Activated CD4-positive, alpha-beta memory T cell treated with anti-CD3 and anti-CD28 coated beads for 36 hours (primary cell): ENCODE measurements around the gene PIEZO1. TPM values are rescaled to one million over a fixed set of nuclear protein-coding genes. Genes with fewer than 3 reads are reported as not detected.

Experiments used
- CTCF ChIA-PET: fragments of 350-600 bp; sonication (Branson Sonifier 250); formaldehyde crosslinking; loops from one replicate; lab custom pipeline; 2021; ENCODE audit warnings: antibody characterized with exemption, inconsistent platforms; lab: Charles Lee
- POLR2A ChIA-PET: fragments of 350-600 bp; sonication (Branson Sonifier 250); formaldehyde crosslinking; loops from one replicate; lab custom pipeline; 2021; ENCODE audit warnings: antibody characterized with exemption; lab: Charles Lee
- DNase-seq: peaks from one replicate; pipeline ENCODE4 v3.0.0-alpha.2; 2020
- H3K27ac Mint-ChIP-seq: one replicate; pipeline ENCODE4 v1.8.0; 2021; ENCODE audit warnings: mixed read lengths
- H3K27me3 Mint-ChIP-seq: one replicate; pipeline ENCODE4 v1.8.0; 2021; ENCODE audit warnings: mixed read lengths
- H3K36me3 Mint-ChIP-seq: one replicate; pipeline ENCODE4 v1.8.0; 2021; ENCODE audit warnings: mixed read lengths
- H3K4me1 Mint-ChIP-seq: one replicate; pipeline ENCODE4 v1.8.0; 2021; ENCODE audit warnings: low read depth, mixed read lengths
- H3K4me3 Mint-ChIP-seq: one replicate; pipeline ENCODE4 v1.8.0; 2021; ENCODE audit warnings: mild to moderate bottlenecking, mixed read lengths
- H3K9me3 Mint-ChIP-seq: one replicate; pipeline ENCODE4 v1.8.0; 2021; ENCODE audit warnings: mixed read lengths
- intact Hi-C: fragments of 100-400 bp; cut with micrococcal nuclease; formaldehyde crosslinking; loops from one replicate; pipeline ENCODE4 v1.15.1; 2023
- total RNA-seq, 2 experiments: library from RNA; stranded (reverse); gene quantifications; one replicate each; pipeline ENCODE4 v1.2.3, GENCODE V29; 2021

The PIEZO1 gene
- total RNA-seq, 2 experiments from 2014 or later: 221 to 234 TPM

DNA sequence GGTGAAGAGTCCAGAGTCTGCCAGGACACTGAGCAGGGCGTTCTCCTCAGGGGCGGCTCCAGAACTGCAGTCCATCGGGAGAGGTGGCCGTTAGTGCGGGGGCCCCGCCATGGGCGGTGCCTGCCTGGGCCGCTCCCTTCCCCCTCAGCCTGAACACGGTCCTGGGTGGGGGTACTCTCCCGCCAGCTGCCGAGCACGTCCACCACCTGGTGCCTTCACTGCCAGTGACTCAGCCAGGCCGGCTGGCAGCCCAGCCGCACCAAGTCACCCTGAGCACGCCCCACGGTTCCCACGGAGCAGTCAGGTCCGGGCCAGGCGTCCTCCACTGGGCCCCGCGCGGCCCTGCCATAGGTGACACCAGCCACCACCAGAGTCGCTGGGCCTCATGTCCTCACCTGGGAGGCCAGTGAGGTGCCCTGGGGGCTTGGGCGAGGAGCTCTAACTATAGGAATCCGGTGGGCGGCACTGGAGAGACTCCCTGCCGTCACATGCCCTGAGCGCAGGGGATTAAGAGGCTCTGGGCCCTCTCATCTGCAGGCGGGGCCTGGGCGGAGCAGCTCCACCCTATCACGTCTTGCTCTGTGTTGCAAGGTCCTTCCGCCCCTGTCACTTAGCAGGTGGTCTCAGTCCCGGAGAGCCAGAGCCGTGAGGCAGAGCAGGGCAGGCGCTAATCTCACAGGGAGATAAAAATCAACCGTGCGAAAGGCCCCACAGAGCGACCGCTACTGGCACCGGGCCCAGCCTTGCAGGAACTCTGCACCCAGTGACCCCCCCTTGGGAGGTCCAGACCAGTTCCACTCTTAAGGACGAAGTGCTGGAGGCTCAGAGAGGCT, 14.3 kb downstream of the PIEZO1 start:
- Mint-ChIP-seq H3K4me3 (no peak overlapping the region), H3K9me3 (no peaks in the 10 kb centered on the region), H3K27me3 (no peaks in the 10 kb centered on the region), H3K4me1 (peaks cover 51% of the 10 kb centered on the region), H3K36me3 (no peaks in the 10 kb centered on the region), H3K27ac (no peak overlapping the region)
- intact Hi-C loops: no loop called here
- DNase-seq: no peak
- ChIA-PET CTCF (interaction anchor here (1.1 kb wide), 1 partner anchor 25 kb away, joined by 4 read pairs; no protein-coding TSS in a partner anchor), POLR2A (interaction anchor here (0.8 kb wide), 1 partner anchor 11 kb away, joined by 3 read pairs; no protein-coding TSS in a partner anchor)

DNA sequence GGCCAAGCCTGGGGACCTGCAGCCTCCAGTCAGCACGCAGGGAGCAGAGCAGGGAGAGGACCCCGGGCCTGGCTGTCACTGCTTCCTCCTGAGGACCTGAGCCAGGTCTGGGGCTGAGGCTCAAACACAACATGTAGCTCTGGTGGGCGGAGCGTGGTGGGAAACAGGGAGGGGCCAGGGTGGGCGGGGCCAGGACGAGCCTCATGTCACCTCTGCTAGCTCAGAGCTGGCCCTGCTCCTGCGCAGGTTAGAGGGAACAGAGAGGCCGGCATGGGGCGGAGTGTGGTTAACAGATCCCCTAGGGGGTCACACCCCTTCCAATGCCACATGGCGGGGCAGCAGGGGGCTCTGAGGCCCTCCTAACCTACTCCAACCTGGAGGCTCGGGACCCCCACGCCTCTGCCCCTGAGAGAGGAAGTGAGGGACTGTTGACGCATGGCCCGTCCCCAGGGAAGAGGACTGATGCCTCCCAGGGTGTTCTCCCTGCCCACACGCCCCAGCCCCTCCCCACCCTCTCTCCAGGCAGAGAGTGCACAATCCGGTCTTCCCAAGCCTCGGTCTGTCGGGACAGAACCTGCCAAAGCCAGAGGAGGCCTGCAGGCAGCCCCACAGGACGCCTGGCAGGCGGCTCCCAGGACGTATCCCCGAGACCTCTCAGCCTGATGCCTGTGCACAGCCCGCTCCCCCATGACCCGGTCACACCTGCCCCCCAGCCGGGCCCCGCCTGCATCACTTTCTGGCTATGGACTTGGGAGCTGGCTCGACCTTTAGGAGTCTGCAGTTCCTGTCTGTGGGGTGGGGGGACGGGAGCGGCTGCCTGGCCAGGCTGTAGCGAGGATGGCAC, 15.2 kb downstream of the PIEZO1 start:
- intact Hi-C loops: no loop called here
- H3K36me3 Mint-ChIP-seq: no peaks in the 10 kb centered on the region
- H3K4me1 Mint-ChIP-seq: peaks cover 51% of the 10 kb centered on the region
- H3K4me3 Mint-ChIP-seq: no peak overlapping the region
- POLR2A ChIA-PET: interaction anchor here (0.8 kb wide), 1 partner anchor 10 kb away, joined by 3 read pairs; no protein-coding TSS in a partner anchor
- DNase-seq: peak; percentile 48
- H3K27ac Mint-ChIP-seq: no peak overlapping the region
- no peaks in the 10 kb centered on the region for H3K9me3 Mint-ChIP-seq
- CTCF ChIA-PET: interaction anchor here (0.6 to 1.4 kb wide), 4 partner anchors 24 to 32 kb away, joined by 3 to 7 read pairs (median 4); no protein-coding TSS in a partner anchor
- no peaks in the 10 kb centered on the region for H3K27me3 Mint-ChIP-seq

DNA sequence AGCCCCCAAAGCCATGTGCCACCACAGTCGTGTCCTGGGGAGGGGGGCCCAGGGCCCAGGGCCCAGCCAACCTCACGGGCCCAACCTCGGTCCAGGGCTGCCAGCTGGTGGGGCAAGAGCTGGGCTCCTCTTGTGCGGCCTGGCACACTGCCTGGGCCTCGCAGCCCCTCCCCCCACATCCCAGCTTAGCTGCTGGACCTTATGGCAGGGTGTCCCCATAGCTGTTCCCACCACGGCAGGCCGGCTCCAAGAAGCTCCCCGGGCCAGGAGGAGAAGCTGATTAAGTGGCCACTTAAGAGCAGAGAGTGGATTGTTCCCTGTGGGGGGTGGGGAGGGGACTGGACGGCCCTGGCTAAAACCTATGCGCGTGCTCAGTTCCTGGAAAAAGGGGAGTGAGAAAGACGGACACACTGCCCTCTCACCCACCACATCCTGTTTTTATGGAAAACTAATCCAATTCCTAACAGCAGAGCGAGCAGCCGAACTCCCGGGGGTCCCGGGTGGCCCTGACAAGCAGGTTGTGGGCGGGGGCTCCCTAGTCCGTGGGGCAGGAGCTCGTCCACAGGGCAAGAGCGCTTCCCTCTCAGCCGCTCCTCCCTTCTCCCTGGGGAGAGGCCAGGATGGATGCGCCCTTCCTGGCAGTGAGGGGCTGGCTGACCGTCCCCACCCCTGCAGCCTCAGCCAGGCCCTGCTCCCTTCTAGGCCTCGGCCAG, 16.8 kb downstream of the PIEZO1 start:
- no peak for DNase-seq
- H3K4me3 Mint-ChIP-seq: no peak overlapping the region
- ChIA-PET CTCF (interaction anchor here (3.0 kb wide), 1 partner anchor 31 kb away, joined by 23 read pairs; no protein-coding TSS in a partner anchor), POLR2A (no interaction called here)
- intact Hi-C loops: no loop called here
- no peaks in the 10 kb centered on the region for H3K36me3 Mint-ChIP-seq
- no peaks in the 10 kb centered on the region for H3K27me3 Mint-ChIP-seq
- no peaks in the 10 kb centered on the region for H3K9me3 Mint-ChIP-seq
- H3K27ac Mint-ChIP-seq: no peak overlapping the region
- peaks cover 43% of the 10 kb centered on the region for H3K4me1 Mint-ChIP-seq

DNA sequence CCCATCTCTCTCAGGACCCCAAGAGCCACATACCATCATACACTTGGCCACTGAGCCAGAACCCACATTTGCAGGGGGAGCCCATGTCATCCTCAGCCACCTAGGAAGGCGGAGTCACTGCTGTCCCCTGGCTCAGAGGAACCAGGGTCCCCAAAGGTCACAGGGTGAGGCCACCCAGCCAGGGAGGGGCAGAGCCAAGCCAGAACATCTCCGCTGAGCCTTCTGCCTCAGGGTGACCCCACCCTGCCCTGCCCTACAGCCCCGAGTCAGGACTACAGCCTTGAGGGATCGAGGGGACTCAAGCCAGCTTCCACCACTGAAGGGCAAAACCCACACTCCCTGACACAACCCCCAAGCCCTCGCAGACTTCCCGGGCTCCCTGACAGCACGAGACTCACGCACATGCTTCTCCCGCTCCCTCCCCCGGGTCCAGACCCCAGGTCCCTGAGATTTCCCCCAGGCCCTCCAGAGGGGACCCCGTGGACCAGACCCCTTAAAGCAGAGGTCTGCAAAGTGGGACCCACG, 17.4 kb downstream of the PIEZO1 start:
- ChIA-PET CTCF (interaction anchor here (3.0 kb wide), 1 partner anchor 30 kb away, joined by 23 read pairs; no protein-coding TSS in a partner anchor), POLR2A (interaction anchor here (0.6 to 1.1 kb wide), 2 partner anchors 19 to 89 kb away, joined by 3 to 4 read pairs; partner anchors contain the start of genes GALNS and TRAPPC2L)
- DNase-seq: no peak
- intact Hi-C loops: no loop called here
- Mint-ChIP-seq H3K9me3 (no peaks in the 10 kb centered on the region), H3K4me1 (peaks cover 40% of the 10 kb centered on the region), H3K27me3 (no peaks in the 10 kb centered on the region), H3K36me3 (no peaks in the 10 kb centered on the region), H3K4me3 (no peak overlapping the region), H3K27ac (peak overlapping the region; percentile 6)

DNA sequence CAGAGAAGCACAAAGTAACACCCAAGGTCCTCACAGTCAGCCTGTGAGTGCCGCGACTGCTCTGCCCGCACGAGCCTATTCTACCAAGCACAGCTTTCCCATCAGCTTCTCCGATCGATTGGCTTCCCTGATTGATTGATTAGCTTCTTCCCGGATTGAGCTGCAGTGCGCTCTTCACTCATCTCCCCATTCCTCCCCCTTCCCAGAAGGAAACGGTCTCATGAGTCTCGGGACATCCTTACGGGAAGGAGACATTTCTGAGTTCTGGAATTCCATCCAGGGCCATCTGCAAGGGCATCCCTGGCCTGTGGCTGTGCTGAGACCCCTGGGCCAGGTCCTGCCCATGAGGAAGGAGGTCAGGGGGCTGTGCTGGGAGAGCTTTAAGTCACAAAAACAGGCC, 18.0 kb downstream of the PIEZO1 start:
- H3K4me3 Mint-ChIP-seq: no peak overlapping the region
- ChIA-PET POLR2A (interaction anchor here (0.6 to 1.1 kb wide), 2 partner anchors 19 to 90 kb away, joined by 3 to 4 read pairs; partner anchors contain the start of genes GALNS and TRAPPC2L), CTCF (interaction anchor here (0.8 to 3.0 kb wide), 4 partner anchors 13 to 33 kb away, joined by 3 to 23 read pairs (median 5); no protein-coding TSS in a partner anchor)
- H3K27me3 Mint-ChIP-seq: no peaks in the 10 kb centered on the region
- no peaks in the 10 kb centered on the region for H3K36me3 Mint-ChIP-seq
- H3K4me1 Mint-ChIP-seq: peaks cover 40% of the 10 kb centered on the region
- H3K27ac Mint-ChIP-seq: peak overlapping the region; percentile 6
- DNase-seq: no peak
- intact Hi-C loops: no loop called here
- no peaks in the 10 kb centered on the region for H3K9me3 Mint-ChIP-seq

DNA sequence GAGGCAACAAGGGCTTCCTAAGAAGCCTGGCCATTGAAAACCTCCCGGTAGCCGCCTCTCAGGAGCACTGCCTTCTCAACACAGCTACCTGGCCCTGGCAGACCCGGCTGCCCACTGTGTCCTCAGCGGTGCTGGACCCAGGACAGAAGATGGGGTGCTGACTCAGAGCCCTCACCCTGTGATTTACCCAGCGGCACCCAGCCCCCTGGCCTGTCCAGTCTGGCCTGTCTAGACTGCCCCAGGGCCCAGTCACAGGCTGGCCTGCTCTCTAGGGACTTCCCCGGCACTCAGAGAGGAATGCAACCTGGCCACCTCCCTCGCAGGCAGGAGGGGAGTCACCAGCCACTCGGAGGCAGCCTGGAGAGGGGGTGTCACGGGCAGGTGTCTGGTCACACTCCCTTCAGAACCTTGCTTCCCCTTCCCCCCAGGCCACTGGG, 20.1 kb downstream of the PIEZO1 start:
- no peaks in the 10 kb centered on the region for H3K27me3 Mint-ChIP-seq
- intact Hi-C loops: no loop called here
- POLR2A ChIA-PET: no interaction called here
- DNase-seq: no peak
- H3K4me3 Mint-ChIP-seq: no peak overlapping the region
- CTCF ChIA-PET: interaction anchor here (1.1 to 2.0 kb wide), 3 partner anchors 15 to 50 kb away, joined by 3 to 8 read pairs (median 7); no protein-coding TSS in a partner anchor
- no peaks in the 10 kb centered on the region for H3K36me3 Mint-ChIP-seq
- H3K27ac Mint-ChIP-seq: no peak overlapping the region
- H3K4me1 Mint-ChIP-seq: peaks cover 39% of the 10 kb centered on the region
- H3K9me3 Mint-ChIP-seq: no peaks in the 10 kb centered on the region

DNA sequence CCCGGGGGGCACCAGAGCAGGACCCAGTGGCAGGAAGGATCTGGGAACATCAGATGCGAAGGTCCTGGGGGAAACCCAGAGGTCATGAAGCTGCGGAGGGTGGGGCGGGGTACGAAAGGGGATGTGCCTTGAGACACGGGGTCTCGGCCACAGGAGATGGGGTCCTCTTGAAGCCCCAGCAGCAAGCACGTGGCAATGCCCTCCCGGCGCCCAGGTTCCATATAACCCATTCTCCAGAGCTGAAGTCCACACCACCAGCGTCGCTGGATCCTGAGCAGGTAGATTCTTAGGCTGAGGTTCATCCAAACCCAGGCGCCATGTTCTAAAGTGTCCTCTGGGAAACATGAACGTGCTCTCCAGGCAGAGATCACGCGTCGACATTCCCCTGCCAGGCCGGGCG, 20.9 kb downstream of the PIEZO1 start:
- ChIA-PET CTCF (interaction anchor here (1.4 to 1.9 kb wide), 3 partner anchors 16 to 27 kb away, joined by 3 to 8 read pairs (median 7); partner anchors contain the start of gene PIEZO1), POLR2A (interaction anchor here (0.8 kb wide), 1 partner anchor 10 kb away, joined by 3 read pairs; no protein-coding TSS in a partner anchor)
- intact Hi-C loops: no loop called here
- no peak for DNase-seq
- H3K27ac Mint-ChIP-seq: no peak overlapping the region
- H3K4me1 Mint-ChIP-seq: peaks cover 42% of the 10 kb centered on the region
- H3K9me3 Mint-ChIP-seq: no peaks in the 10 kb centered on the region
- H3K4me3 Mint-ChIP-seq: no peak overlapping the region
- H3K27me3 Mint-ChIP-seq: no peaks in the 10 kb centered on the region
- H3K36me3 Mint-ChIP-seq: no peaks in the 10 kb centered on the region

DNA sequence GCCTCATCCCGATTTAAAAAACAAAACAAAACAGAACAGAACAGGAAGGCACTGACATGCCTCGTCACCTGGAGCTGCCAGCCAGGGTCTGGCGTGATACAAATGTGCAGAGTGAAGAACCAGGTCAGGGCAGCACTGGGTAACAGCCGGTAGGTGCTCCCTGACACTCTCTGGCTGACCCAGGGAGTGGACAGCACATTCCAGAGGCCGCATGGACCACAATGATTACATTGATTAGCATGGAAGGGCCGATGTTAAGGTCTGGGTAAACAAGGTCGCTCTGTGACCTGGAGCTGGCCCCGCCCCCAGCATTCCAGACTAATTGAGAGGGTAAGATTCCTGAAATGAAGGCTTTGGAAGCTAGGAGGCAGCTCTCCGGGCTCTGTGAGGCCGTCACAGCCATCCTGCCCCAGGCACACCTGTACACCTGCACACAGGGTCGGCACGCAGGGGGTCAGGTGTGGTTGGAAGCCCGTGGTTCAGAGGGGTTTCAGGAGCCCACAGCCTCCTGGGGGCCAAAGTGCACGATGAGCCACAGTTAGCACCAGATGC, 21.4 kb downstream of the PIEZO1 start:
- Mint-ChIP-seq H3K4me3 (no peak overlapping the region), H3K9me3 (no peaks in the 10 kb centered on the region), H3K27ac (no peak overlapping the region), H3K36me3 (no peaks in the 10 kb centered on the region), H3K4me1 (peaks cover 45% of the 10 kb centered on the region), H3K27me3 (no peaks in the 10 kb centered on the region)
- ChIA-PET POLR2A (interaction anchor here (0.8 to 1.4 kb wide), 2 partner anchors 10 to 39 kb away, joined by 3 to 4 read pairs; partner anchors contain the start of gene CDT1), CTCF (interaction anchor here (1.4 to 1.9 kb wide), 3 partner anchors 17 to 27 kb away, joined by 3 to 8 read pairs (median 7); partner anchors contain the start of gene PIEZO1)
- no peak for DNase-seq
- intact Hi-C loops: no loop called here

DNA sequence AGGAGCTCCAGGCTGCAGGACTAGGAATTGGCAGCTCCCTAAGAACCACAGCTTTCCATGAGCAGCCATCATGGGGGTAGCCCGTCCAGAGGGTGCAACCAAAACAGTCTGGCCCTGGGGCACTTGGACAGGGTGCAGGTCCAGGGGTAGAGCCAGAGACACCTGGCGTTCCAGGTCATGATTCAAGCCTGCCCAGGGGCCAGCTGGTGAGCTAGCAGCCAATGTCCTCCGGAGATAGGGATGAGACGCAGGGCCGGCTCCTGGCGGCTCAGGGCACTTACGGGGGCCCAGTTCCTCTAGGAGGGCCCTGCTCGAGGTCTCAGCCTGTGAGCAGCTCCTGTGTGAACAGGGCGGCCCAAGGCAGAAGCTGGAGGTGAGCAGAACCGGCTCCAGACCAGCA, 22.1 kb downstream of the PIEZO1 start:
- Mint-ChIP-seq H3K27ac (no peak overlapping the region), H3K4me3 (no peak overlapping the region), H3K9me3 (no peaks in the 10 kb centered on the region), H3K27me3 (no peaks in the 10 kb centered on the region), H3K4me1 (peaks cover 50% of the 10 kb centered on the region), H3K36me3 (no peaks in the 10 kb centered on the region)
- intact Hi-C loops: no loop called here
- ChIA-PET CTCF (interaction anchor here (1.2 to 1.9 kb wide), 3 partner anchors 17 to 25 kb away, joined by 3 to 7 read pairs (median 4); partner anchors contain the start of gene PIEZO1), POLR2A (interaction anchor here (0.7 to 1.4 kb wide), 2 partner anchors 18 to 40 kb away, joined by 3 to 4 read pairs; partner anchors contain the start of gene CDT1)
- no peak for DNase-seq

DNA sequence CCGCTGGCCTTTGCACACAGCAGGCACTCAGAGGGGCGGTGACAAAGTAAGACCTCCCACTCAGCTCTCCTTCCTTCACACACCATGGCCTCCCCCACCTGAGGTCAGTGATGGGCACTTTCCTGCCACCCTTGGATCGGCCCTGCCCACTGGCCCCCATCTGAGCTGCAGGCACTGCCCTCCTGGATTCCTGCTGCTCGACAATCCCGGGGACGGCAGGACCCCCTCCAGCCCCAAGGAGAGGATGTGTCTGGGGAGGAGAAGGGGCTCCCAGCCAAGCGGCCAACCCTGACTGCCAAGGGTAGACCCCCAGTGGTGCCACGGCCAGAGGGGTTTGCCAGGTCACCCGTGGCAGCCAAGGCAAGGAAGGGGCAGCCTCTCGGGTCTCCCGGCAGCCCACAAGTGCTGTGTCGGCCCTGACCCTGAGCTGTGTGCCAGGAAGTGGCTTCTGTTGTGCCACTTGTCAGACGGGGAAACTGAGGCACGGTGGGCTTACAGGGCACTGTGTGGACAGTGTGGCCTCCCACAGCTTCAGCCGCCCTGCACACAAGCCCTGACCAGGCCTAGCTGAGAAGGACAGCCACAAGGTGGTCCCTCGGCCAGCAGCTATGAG, 22.7 kb downstream of the PIEZO1 start:
- Mint-ChIP-seq H3K27me3 (no peaks in the 10 kb centered on the region), H3K36me3 (no peaks in the 10 kb centered on the region), H3K4me3 (no peak overlapping the region), H3K27ac (no peak overlapping the region), H3K4me1 (peaks cover 45% of the 10 kb centered on the region), H3K9me3 (no peaks in the 10 kb centered on the region)
- POLR2A ChIA-PET: interaction anchor here (0.7 to 1.4 kb wide), 3 partner anchors 18 to 41 kb away, joined by 3 to 4 read pairs (median 3); partner anchors contain the start of gene CDT1
- intact Hi-C loops: no loop called here
- CTCF ChIA-PET: interaction anchor here (1.2 to 1.9 kb wide), 2 partner anchors 22 to 25 kb away, joined by 4 to 7 read pairs; partner anchors contain the start of gene PIEZO1
- no peak for DNase-seq
